NCI-H146 (cell line): ENCODE data around the gene S100PBP.
A peak's percentile ranks its signal among the peaks of the same experiment; 100 is the strongest.

ENCODE experiments used
- DNase-seq: peaks from one replicate; lab custom pipeline; 2025; lab: John Stamatoyannopoulos, UW

S100PBP gene

DNA sequence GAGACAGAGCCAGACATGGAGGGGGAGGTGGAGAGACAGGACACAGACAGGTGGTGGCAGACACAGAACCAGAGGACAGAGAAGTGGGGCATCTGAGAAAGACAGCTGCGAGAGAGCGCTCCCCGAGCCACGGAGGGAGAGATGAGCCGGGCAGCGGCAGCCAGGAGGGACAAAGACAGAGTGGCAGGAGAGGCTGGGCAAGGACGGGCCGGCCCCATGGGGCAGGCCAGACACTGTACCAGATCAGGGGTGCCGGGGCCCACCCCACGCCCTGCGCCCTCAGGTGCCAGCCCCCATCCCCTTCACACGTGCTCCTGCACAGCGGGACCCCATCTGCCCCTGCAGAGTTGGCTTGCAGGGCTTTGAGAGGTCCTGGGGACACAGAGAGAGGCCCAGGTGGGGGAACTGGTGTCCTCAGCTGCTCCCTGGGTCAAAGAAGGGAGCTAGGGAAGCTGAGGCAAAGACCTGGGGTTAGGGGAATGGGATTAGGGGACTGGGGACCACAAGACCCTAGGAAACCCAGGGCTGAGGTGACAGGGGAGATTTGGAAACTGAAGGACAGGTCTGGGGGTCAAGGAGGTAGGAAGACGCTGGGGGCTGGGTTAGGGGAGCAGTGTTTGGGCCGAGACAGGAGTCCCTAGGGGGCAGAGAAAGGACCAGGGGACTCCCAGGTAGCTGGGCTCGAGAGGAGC lies 52.6 kb downstream of the S100PBP start:
- no peak for DNase-seq

DNA sequence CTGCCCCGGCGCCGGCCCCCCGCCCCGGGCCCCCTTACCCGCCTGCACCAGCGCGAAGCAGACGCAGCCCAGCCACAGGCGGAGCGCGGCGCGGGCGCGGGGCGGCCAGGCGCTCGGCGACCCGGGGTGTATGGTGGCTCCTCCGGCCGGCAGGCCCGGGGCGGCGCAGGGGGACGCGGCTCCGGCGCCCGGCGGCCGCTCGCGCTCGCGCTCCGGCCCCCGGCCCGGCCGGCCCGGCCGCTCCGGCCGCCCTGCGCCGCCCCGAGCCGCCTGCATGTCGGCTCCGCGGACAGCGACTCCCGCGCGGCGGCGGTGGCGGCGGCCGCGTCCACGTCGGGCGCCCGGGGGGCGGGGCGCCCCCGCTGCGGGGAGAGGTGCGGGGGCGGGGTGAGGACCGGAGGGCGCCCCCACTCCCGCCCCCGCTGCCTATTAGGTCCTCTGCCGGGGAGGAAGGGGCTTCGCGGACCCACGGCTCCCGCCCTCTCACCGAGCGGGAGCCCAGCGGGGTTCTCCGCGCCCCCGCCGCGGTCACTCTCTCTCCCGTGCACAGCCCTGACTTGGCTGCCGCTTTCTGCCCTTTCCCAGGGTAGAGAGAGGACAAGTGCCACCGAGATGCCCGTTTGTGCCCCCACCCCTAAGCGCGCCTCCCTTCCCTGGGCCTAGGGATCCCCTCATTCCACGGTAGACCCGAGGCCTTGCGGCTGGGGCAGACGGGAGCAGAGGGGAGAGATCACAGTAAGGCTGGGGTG lies 53.3 kb downstream of the S100PBP start, which contains the start of gene FNDC5:
FNDC5 (minus strand) TSS at position 298 of the 749 bp plus-strand sequence.
- peak; percentile 31 for DNase-seq

DNA sequence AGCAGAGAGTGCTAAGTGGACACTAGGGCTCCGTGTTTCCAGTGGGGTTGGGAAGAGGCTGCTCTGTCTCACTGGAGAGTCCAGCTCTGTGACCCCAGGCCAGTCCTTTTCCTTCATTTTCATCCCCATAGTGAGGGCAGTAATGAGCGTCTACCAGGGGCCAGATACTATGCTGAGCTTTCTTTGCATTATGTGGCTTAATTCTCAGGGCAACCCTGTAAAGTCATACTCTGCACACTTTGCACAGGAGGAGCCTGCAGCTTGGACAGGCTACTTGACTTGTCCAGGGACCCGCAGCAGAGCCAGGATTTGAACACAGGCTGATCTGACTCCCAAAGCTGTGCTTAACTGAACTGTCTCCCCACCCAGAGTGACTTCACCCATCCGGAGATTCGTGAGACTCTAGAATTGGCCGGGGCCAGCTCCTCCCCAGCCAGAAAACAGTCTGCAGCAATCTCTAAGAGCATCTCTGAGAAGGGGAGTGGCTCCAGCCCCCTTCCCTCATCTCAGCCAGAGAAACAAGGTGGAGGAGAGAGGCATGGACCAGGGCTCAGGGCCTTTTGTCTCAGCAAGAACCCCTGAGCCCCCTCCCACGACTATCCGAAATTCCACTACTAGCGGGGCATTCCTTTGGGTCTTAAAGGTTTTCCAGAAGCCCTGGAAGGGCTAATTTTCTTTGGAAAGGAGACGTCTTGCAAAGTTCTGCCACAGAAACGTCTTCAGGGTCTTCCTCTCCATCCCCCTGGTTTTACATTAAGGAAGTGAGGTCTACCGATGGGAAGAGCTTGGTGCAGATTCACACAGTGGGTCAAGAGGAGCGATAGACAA lies 54.1 kb downstream of the S100PBP start:
- no peak for DNase-seq

DNA sequence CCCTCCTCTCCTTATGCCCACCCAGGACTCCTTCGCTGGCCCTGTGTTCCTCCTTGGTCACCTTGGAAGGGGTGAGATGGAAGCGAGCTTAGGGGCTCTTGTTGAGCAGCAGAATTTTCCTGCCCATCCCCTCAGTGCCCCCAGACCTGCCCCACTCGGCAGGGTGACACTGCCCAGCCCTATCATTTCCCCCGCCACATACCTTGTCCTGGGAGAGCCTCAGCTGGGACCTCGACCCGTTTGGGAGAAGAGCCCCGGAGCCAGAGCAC lies 54.7 kb downstream of the S100PBP start:
- DNase-seq: no peak

DNA sequence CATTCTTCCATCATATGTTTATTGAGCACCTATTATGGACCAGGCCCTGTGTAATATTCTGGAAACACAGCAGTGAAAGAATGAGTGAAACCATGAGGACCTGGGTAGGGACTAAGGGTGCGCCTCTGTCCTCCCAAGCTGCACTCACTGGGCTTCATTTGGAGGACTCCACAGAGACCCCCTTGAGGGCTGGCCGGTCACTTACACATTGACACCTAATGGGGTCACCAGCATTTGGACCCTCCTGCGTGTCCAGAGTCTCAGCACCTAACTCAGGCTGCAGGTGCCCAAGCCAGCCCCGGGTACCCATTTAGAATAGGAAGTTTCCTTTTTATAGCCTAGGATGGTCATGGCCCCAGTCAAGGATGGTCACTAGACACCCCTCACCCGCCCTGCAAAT lies 56.0 kb downstream of the S100PBP start:
- no peak for DNase-seq

DNA sequence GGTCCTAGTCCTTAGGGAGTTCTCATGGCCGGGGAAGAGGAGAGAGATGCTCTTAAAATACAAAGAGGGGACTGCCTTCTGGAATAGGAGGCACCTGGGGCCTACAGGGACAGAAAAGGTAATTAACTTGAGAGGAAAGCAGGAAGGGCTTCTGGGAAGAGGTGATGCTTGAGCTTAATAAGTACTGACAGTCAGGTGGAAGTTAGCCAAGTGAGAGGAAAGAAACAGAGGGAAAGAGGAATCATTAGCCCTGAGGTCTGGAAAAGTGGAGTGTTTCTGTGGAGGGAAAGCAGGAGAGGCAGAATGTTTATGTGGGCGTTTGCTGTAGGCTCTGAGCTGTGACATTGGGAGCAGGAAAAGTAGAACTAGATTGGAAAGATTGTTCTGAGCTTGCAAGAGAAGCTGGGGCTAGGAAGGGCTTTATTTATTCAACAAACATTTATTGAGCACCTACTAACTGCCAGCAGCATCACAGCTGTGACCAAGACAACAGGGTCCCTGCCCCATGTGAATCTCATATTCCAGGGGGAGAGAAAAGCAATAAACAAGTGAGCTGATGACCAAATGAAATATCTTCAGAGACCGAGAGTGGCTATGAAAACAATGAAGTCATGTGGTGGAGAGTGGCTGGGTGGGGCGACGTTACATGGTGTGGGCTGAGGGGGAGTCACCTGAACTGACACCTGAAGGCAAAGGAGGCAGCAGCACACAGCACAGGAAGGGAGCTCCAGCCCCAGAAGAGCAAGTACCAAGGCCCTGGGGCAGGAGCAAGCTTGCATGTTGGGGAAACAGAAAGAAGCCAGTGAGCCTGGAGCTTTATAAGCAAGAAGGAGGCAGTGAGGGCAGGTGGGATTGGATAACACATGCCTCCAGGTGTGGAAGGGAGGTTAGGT lies 57.7 kb downstream of the S100PBP start:
- no peak for DNase-seq

DNA sequence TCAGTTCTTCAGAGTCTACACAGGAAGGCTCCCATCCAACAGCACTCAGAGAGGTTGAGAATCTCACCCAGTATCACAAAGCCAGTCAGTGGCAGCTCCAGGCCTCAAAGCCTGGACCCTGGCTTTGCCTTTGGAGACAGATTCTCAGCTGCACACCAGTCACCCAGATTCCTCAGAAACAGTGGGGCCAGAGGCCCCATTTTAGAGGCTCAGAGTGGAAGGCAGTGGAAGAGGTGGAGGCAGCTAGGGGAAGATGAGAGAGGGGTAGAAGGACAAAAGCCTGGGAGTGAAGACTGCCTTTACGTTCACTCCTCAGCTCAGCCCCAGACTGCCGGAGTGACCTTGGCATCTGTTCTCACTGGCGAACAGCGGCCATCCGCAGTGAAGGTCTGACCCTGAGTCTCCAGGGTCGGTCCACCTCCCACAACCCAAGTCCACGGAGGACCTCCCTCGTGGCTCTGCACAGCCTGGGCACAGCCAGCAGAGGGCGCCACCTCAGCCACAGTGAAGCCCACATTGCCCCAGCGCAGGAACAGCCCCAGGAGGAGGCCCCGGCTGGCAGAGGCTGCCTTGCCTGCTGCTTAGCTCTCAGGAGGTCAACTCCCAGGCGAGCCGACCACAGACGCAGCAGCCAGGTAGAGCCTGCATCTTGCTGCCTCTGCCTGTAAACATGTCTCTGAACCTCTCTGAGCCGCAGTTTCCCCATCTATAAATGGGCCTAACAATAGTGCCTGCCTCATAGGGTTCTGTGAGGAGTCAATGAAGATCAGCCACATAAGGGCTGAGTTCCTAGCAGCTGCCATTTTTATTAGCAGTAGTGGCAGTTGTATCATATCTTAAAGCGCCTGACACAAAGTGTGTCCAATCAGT lies 59.1 kb downstream of the S100PBP start:
- DNase-seq: peak; percentile 6

DNA sequence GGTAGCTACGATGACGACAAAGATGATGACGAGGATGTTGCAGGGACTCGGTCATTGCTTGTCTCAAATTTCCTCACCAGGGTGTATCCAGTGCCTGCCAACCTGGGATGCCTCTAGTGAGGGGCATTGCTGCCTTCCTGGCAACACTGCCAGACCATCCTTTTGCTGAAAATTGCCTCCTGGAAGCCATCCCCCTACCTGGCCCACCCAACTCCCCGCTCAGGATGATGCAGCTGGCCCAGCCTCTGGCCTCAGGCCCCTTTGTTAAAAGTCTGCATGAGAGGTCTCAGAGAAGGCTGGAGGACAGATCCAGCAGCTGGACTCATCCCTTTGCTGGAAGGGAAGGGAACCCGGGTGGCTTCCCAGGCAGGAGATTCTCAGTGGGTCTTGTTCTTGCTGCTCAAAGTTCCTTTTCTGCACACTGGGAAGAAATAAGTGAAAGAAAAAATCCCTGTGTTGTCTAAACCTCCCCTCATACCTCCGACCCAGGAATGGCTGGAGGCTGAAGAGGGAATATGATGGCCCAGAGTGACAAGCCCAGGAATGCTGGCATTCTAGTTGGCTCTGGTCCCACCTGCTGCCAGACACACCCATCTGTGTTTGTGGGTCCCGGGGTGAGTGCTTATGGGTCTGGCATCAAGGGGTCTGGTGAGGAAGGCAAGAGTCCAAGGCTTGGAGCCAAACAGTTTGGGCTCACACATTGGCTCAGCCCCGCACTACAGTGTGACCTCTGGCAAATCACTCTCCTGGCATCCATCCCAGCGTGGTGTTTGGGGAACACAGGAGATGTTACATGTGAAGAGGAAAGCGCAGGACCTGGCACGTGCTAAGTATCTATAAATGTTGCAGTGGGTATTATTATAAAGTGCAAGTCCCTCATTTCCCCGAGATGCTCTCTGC lies 60.0 kb downstream of the S100PBP start:
- DNase-seq: no peak

DNA sequence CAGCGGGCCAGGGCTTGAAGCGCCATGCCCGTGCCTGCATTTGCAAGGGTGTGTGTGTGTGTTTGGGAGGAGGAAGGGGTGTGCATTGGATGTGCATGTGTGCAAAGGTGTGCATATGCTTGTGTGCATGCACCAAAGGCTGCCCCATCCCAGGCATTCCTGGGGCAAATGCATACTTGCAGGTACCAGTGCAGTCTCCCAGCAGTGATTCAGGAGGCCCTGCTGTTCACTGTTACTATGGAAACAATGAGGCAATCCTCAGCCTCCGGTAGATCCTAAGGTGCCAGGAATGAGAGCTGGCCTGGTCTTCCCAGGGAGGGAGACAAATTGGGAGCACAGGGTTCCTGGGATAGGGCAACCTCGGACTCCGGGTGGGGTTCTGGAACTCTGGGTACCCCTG lies 60.7 kb downstream of the S100PBP start:
- no peak for DNase-seq

DNA sequence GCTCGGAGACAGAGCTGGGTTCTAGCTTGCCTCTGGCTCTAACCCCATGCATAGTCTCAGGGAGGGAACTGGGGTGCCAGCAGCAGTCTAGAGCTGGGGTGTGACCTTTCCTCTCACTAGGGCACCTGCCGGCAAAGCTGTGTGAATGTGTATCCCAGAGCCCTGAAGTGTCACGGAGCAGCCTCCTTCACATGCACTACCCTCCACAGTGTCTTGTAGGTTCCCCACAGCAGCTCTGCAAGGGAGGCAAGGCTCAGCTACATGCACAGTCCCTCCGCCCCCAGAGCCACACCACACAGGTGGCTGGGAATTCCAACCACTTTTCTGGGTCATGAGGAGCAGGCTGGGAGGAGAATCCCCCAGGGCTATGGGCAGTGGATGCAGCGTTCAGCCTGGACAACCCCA lies 61.2 kb downstream of the S100PBP start:
- no peak for DNase-seq

DNA sequence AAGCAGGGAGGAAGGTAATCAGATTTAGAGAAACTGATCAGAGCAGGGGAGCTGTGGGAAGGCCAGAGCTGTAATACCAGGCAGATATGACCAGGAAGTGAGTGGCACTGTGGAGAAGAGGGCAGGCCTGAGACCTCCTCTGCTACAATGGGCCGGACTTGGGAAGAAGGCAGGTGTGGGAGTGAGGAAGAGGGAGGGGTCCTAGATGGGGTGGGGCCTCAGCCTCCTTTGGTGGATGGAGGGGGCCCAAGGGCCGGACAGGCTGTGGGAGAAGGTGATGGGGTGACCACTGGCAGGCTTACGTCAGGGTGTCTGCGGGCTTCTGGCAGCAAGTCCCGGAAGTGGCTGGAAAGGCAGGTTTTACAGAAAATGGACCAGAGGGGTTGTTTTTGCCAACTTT lies 63.8 kb downstream of the S100PBP start:
- no peak for DNase-seq

DNA sequence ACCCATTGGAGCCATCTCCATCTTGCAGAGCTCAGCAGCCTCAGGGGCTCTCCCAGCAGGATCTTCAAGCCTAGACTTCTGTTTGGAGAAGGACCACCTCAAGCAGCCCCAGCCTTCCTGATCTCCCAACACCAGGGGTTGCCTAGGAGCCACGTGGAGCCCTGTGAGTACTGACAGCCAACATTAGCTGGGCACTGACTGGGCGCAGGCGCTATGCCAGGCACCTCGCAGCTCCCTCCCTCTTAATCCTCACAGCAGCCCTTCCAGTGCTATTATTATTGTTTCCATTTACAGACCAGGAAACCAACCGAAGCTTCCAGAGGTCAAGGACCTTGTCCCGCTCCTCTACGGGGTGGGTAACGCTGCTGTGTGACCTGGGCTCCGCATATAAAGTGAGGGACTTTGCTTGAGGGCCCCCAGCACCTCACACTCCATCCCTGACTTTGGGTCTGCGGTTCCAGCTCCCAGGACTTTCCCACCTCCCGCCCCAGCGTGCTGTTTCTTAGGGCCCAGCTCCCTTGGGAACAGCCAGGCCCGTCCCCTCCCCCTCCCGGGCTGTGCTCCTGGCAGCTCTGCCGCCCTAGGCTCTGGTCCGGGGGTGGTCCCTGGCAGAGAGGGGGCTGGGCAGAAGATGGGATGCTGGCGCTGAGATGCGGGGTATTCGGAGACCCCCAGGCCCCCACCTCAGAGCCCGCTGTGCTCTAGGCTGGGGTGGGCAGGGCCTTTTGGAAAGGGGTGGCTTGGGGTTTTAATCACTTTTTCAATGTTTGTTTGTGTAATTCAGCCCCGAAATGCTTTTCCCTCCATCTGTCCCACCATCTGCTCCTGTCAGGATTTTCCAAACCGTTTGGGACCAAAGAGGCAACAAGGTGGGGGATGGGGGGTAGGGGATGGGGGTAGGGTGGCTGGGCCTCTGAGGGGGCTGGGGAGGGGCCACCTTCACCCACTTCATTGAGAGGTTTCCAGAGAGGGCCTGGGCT lies 64.7 kb downstream of the S100PBP start:
- DNase-seq: no peak

DNA sequence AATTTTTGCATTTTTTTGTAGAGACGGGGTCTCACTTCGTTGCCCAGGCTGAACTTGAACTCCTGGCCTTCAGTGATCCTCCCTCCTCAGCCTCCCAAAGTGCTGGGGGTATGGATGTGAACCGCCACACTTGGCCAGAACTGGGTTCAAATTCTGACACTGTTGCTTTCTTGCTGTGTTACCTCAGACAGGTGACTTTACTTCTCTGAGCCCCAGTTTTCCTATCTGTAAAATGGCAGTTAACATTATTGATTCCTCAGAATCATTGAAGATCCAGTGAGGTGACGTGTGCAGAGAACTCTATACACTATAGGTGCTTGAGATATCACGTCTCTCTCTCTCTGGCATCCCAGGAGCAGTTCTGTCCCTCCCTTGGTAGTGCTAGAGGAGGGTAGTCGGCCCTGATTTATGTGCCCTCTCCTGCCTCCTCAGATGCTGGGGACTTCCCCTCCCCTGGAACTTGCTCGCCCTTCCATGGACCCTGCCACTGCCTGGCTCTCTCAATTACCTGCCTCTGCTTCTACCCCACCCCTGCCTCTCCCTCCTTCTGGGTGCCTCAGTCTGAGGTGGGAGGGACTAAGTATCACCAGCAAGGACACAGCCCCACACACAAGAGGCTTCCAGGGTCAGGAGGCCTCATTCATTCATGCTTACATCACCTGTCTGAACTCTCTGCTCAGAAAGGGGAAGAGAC lies 66.0 kb downstream of the S100PBP start:
- DNase-seq: no peak

DNA sequence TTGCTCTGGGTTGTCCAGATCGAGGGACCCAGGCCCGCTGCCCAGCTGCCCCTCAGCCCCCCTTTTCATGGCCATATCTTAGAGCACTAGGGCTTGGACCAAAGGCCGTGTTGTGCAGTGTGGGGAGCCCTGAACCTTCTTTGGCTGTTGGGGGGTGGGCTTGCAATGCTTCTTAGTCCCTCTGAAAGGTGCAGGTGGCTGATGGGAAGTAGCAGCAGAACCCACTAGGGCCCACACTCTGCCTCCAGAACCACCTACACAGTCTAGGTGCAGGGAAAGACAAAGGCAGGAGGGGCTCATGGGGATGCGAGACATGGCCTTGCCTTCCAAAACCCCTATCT lies 66.5 kb downstream of the S100PBP start:
- no peak for DNase-seq

DNA sequence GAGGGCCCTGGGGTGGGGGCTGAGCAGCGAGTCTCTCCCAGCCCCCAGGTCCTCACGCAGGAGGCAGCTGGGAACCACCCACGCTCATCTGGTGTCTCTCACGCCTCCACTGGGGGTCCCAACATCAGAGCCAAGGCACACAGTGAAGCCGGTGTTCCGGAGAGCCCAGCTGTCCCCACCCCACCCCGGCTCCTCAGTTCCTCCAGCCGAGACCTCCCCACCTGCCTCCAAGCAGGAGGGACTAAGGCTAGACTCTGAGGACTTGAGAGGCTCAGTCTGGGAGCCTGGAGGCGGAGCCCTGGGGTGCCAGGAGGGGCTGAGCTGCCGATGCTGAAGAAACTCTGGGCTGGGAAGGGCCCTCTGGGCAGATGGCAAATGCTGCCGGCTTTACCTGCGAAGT lies 67.3 kb downstream of the S100PBP start:
- no peak for DNase-seq

DNA sequence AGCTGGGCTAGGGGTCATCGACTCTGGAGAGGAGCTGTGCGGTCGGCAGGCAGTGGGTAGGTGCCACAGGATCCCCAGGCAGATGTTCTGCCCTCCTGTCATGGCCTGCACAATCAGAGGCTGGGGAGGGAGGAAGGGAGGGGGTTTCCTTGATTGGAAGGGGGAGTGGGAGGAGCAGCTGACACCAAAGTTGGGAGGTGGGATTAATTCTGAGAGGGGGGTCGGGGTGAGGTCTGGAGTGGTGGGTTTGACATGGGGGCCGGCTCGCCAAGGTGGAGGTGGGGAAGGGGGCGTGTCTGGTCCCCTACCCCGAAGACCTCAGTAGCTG lies 68.2 kb downstream of the S100PBP start:
- DNase-seq: no peak

DNA sequence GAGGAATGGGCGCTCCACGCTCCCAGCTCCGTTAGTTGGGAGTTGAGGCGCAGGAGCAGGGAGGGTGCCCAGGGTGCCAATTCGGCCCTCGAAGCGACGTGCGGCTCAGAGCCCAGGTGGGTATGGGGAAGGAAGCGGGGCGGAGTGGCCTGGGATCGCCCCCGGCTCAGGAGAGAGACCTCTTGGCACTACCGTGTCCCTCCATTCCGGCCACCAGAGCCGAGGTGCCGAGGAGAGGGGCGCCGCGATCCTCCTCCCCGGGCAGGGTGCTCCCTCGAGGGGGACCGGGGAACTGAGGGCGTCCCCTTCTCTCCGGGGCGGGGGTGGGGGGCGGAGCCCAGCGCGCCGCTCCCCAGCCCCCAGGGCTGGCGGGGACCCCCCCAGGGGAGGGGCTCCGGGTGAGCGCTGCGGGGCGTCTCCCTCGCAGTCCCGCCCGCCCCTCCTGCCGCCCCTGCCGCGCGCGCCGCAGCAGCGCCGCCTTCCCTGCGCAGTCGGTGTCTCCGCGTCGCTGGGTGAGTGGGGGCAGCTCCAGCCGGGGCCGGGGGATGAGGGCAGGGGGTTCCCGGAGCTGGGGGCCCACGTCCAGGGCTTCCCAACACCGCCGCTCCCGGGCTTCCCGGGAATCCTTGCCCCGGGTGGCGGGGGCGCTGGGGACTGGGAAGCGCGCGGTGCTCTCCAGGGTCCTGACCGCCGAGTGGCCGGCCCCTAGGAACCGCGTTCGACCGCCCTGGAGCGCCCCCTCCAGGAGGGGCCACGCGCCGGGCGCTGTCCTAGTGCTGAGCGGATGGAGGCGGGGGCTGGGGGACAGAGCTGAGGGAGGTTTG lies 68.8 kb downstream of the S100PBP start, which contains the start of gene HPCA:
HPCA (plus strand) TSS at position 488 of the 824 bp plus-strand sequence. CDS start 2,408 bp downstream, outside the sequence.
- peak; percentile 19 for DNase-seq
